BE2C (cell line): ENCODE measurements around the gene SGPP2. TPM values are rescaled to one million over a fixed set of nuclear protein-coding genes. Genes with fewer than 3 reads are reported as not detected.

Experiments
- DNase-seq: peaks from one replicate; pipeline ENCODE4 v3.0.0-alpha.2; 2020
- H3K27me3 ChIP-seq: fragments of 250-450 bp; sonication (Bioruptor Pico); 2 replicates; pipeline ENCODE4 v1.5.1; 2020; ENCODE audit warnings: mild to moderate bottlenecking
- H3K36me3 ChIP-seq: fragments of 250-450 bp; sonication (Bioruptor Pico); 2 replicates; pipeline ENCODE4 v1.5.1; 2020; ENCODE audit warnings: mild to moderate bottlenecking
- H3K4me1 ChIP-seq: fragments of 250-450 bp; sonication (Bioruptor Pico); 2 replicates; pipeline ENCODE4 v1.5.1; 2020
- H3K4me3 ChIP-seq: 2 replicates; pipeline ENCODE4 v1.5.1; 2011; ENCODE audit warnings: low read depth, low read length
- H3K9me3 ChIP-seq: fragments of 250-450 bp; sonication (Bioruptor Pico); 2 replicates; pipeline ENCODE4 v1.5.1; 2020
- polyA plus RNA-seq: library from polyadenylated mRNA; unstranded; fragments of >200 nt; gene quantifications from one replicate; pipeline ENCODE4 v1.2.1, GENCODE V29; 2012; ENCODE audit warnings: low read depth, missing spikeins; ENCODE audit not compliant: insufficient read length, insufficient read depth
- TF ChIP-seq, protein P1 (sequence below): IDR thresholded peaks from 2 replicates; pipeline ENCODE4 v1.5.1; 2012; ENCODE audit warnings: mild to moderate bottlenecking, low read depth, low read length

Gene SGPP2
- polyA plus RNA-seq = 4.8 TPM

DNA sequence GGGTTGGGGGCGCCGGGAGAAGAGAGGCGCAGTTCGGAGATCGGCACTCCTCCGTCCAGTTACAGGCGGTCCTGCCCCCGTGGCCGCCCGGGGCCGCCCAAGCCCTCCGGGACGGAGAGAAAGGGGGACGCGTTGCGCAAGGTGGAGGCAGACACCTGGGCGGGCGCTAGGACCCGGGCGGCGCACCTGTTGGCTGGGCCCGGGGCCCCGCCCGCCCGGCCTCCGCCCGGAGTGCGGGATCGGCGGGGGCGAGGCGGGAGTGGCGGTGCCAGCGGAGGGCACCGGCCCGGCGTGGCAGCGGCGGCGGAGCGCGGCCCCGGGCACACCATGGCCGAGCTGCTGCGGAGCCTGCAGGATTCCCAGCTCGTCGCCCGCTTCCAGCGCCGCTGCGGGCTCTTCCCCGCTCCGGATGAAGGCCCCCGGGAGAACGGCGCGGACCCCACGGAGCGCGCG, at the start of gene SGPP2:
Gene SGPP2, plus strand, starts transcription at position 268 of the 453 bp plus-strand sequence. Its CDS starts 60 bp downstream, at position 328.
- H3K9me3 ChIP-seq = no peaks in the 10 kb centered on the region
- TF ChIP-seq, protein P1, sequence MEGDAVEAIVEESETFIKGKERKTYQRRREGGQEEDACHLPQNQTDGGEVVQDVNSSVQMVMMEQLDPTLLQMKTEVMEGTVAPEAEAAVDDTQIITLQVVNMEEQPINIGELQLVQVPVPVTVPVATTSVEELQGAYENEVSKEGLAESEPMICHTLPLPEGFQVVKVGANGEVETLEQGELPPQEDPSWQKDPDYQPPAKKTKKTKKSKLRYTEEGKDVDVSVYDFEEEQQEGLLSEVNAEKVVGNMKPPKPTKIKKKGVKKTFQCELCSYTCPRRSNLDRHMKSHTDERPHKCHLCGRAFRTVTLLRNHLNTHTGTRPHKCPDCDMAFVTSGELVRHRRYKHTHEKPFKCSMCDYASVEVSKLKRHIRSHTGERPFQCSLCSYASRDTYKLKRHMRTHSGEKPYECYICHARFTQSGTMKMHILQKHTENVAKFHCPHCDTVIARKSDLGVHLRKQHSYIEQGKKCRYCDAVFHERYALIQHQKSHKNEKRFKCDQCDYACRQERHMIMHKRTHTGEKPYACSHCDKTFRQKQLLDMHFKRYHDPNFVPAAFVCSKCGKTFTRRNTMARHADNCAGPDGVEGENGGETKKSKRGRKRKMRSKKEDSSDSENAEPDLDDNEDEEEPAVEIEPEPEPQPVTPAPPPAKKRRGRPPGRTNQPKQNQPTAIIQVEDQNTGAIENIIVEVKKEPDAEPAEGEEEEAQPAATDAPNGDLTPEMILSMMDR = no peak
- H3K36me3 ChIP-seq = no peaks in the 10 kb centered on the region; the same call in 1 of the 2 replicates
- H3K4me1 ChIP-seq = peaks cover 14% of the 10 kb centered on the region
- DNase-seq = peak; percentile 36
- H3K27me3 ChIP-seq = peaks cover 14% of the 10 kb centered on the region; the same call in 1 of the 2 replicates
- H3K4me3 ChIP-seq = peak within 1 kb of the TSS; percentile 51

DNA sequence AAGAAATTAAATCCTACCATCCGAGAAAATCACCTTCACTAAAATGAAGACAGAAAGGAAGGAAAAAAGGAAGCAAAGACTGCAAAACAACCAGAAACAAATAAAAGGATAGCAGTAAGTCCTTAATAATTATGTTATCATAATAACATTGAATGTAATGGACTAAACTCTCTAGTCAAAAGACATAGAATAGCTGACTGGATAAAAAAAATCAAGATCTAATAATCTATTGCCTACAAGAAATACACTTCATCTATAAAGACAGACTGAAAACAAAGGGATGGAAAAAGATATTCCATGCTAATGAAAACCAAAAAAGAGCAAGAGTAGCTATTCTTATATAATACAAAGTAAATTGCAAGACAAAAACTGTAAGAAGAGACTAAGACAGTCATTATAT, 48.5 kb upstream of the SGPP2 start:
- Histone ChIP-seq H3K4me1 (no peaks in the 10 kb centered on the region), H3K9me3 (no peaks in the 10 kb centered on the region), H3K4me3 (no peak overlapping the region), H3K36me3 (no peaks in the 10 kb centered on the region), H3K27me3 (no peaks in the 10 kb centered on the region)
- no peak for DNase-seq
- TF ChIP-seq, protein P1 = no peak

DNA sequence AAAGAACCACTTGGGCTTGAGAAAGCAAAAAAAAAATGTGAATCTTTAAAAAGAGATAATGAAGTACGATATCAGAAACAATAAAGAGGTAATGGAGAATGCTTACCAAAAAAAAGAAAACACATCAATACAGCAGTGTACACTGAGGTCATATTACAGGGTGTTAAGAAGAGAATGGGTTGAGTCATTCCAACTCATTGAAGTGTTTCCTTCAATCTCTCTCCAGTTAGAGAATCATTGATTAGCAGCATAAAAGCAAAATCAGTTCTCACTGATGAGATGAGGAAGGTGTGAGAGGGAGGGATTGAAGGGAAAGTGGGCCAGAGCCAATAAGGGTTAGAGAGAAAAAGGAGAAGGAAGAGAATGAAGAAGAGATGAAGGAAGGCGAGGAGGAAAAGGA, 43.9 kb upstream of the SGPP2 start:
- no peak overlapping the region for H3K4me3 ChIP-seq
- TF ChIP-seq, protein P1 = no peak
- no peak for DNase-seq
- no peaks in the 10 kb centered on the region for H3K4me1 ChIP-seq
- no peaks in the 10 kb centered on the region for H3K9me3 ChIP-seq
- H3K36me3 ChIP-seq = no peaks in the 10 kb centered on the region
- no peaks in the 10 kb centered on the region for H3K27me3 ChIP-seq

GRCh38 chr2:222381566-222381965, 42.8 kb upstream of the SGPP2 start:
- Histone ChIP-seq H3K36me3 (no peaks in the 10 kb centered on the region), H3K9me3 (no peaks in the 10 kb centered on the region), H3K4me1 (no peaks in the 10 kb centered on the region), H3K4me3 (no peak overlapping the region), H3K27me3 (no peaks in the 10 kb centered on the region)
- no peak for DNase-seq
- TF ChIP-seq, protein P1 = no peak

DNA sequence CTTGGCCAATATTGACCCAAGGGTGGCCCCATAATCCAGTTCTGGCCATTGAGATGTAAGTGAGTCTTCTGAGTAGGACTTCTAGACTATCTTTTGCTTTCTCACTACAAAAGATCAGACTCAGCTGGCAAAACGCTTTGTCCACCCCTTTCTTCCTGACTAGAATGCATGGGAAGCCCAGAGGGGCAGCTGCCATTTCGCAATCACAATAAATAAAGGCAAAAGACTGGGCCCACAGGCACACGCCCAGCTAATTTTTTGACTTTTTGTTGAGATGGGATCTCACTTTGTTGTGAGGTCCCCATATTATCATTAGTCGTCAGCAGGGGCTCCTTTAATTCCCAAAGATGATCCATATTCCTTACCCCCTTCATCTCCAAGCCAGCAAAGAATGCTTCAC, 41.1 kb upstream of the SGPP2 start:
- Histone ChIP-seq H3K9me3 (no peaks in the 10 kb centered on the region), H3K27me3 (no peaks in the 10 kb centered on the region), H3K36me3 (no peaks in the 10 kb centered on the region), H3K4me3 (no peak overlapping the region), H3K4me1 (no peaks in the 10 kb centered on the region)
- TF ChIP-seq, protein P1 = no peak
- DNase-seq = no peak

GRCh38 chr2:222391743-222392285, 32.5 kb upstream of the SGPP2 start:
- Histone ChIP-seq H3K36me3 (no peaks in the 10 kb centered on the region), H3K9me3 (no peaks in the 10 kb centered on the region), H3K27me3 (no peaks in the 10 kb centered on the region), H3K4me3 (no peak overlapping the region), H3K4me1 (no peaks in the 10 kb centered on the region)
- TF ChIP-seq, protein P1 = no peak
- DNase-seq = no peak
